Endothelial cell (in vitro differentiated cells): ENCODE measurements around the gene EML1. TPM values are rescaled to one million over a fixed set of nuclear protein-coding genes. Genes with fewer than 3 reads are reported as not detected.

Source experiments
- DNase-seq: peaks from one replicate; pipeline ENCODE4 v3.0.0; 2021; ENCODE audit warnings: low spot score
- H3K27ac Mint-ChIP-seq: one replicate; pipeline ENCODE4 v1.8.0; 2021; ENCODE audit warnings: mixed read lengths, inconsistent platforms; ENCODE audit not compliant: unreplicated experiment
- H3K27me3 Mint-ChIP-seq: one replicate; pipeline ENCODE4 v1.8.0; 2021; ENCODE audit warnings: mild to moderate bottlenecking, moderate library complexity, mixed read lengths, inconsistent platforms; ENCODE audit not compliant: unreplicated experiment
- H3K36me3 Mint-ChIP-seq: one replicate; pipeline ENCODE4 v1.8.0; 2021; ENCODE audit warnings: mild to moderate bottlenecking, low read depth, mixed read lengths, inconsistent platforms; ENCODE audit not compliant: unreplicated experiment
- H3K4me1 Mint-ChIP-seq: one replicate; pipeline ENCODE4 v1.8.0; 2021; ENCODE audit warnings: mild to moderate bottlenecking, mixed read lengths, inconsistent platforms; ENCODE audit not compliant: unreplicated experiment
- H3K4me3 Mint-ChIP-seq: one replicate; pipeline ENCODE4 v1.8.0; 2021; ENCODE audit warnings: mild to moderate bottlenecking, mixed read lengths, inconsistent platforms; ENCODE audit not compliant: unreplicated experiment
- H3K9me3 Mint-ChIP-seq: one replicate; pipeline ENCODE4 v1.8.0; 2021; ENCODE audit warnings: mixed read lengths, inconsistent platforms; ENCODE audit not compliant: unreplicated experiment
- CTCF ChIP-seq: fragments of 200-600 bp; sonication (generic); IDR thresholded peaks from one replicate; pipeline ENCODE4 v1.5.0; 2021; ENCODE audit warnings: antibody characterized with exemption; ENCODE audit not compliant: unreplicated experiment
- total RNA-seq: library from RNA; stranded (reverse); fragmentation: NEBNext Ultra II Directional; extraction: Animal tissue kit (Norgen Biotek cat#: 25700); gene quantifications from one replicate; pipeline ENCODE4 v1.2.1, GENCODE V29; 2021; ENCODE audit not compliant: unreplicated experiment

The EML1 gene
- total RNA-seq, 1 donor from 2014 or later, result 10.0 TPM

GRCh38 chr14:99800781-99801180 is 7.6 kb downstream of the EML1 start:
- Mint-ChIP-seq H3K4me3 (no peak overlapping the region), H3K27ac (no peak overlapping the region), H3K27me3 (no peaks in the 10 kb centered on the region), H3K4me1 (peaks cover 2% of the 10 kb centered on the region), H3K9me3 (no peaks in the 10 kb centered on the region), H3K36me3 (no peaks in the 10 kb centered on the region)
- TF ChIP-seq CTCF, result no peak
- DNase-seq, result no peak

GRCh38 chr14:99802301-99803105 is 9.3 kb downstream of the EML1 start:
- no peak for TF ChIP-seq CTCF
- no peak overlapping the region for H3K27ac Mint-ChIP-seq
- no peaks in the 10 kb centered on the region for H3K36me3 Mint-ChIP-seq
- H3K4me1 Mint-ChIP-seq, result peaks cover 2% of the 10 kb centered on the region
- H3K4me3 Mint-ChIP-seq, result no peak overlapping the region
- no peaks in the 10 kb centered on the region for H3K9me3 Mint-ChIP-seq
- DNase-seq, result no peak
- H3K27me3 Mint-ChIP-seq, result peaks cover 1% of the 10 kb centered on the region

GRCh38 chr14:99803106-99803775 is 10.0 kb downstream of the EML1 start:
- TF ChIP-seq CTCF, result no peak
- Mint-ChIP-seq H3K4me3 (no peak overlapping the region), H3K9me3 (no peaks in the 10 kb centered on the region), H3K4me1 (peaks cover 2% of the 10 kb centered on the region), H3K27ac (no peak overlapping the region), H3K36me3 (no peaks in the 10 kb centered on the region), H3K27me3 (peaks cover 1% of the 10 kb centered on the region)
- DNase-seq, result no peak

GRCh38 chr14:99803803-99804202 is 10.6 kb downstream of the EML1 start:
- no peaks in the 10 kb centered on the region for H3K36me3 Mint-ChIP-seq
- no peak for DNase-seq
- peaks cover 1% of the 10 kb centered on the region for H3K27me3 Mint-ChIP-seq
- H3K9me3 Mint-ChIP-seq, result no peaks in the 10 kb centered on the region
- no peak overlapping the region for H3K4me3 Mint-ChIP-seq
- TF ChIP-seq CTCF, result no peak
- no peak overlapping the region for H3K27ac Mint-ChIP-seq
- H3K4me1 Mint-ChIP-seq, result peaks cover 2% of the 10 kb centered on the region
